IMR-90 (cell line): ENCODE results near the gene DHRSX. TPM values are rescaled to one million over a fixed set of nuclear protein-coding genes. Genes with fewer than 3 reads are reported as not detected.

Experiments
- ATAC-seq: fragments of 200-7000 bp; cut with Tn5 transposase; 2 replicates; pipeline ENCODE4 v1.9.1; 2020; ENCODE audit warnings: low read depth, mild to moderate bottlenecking, moderate library complexity
- BruUV-seq: library from RNA; stranded (reverse); fragments of 400-500 nt; replicated peaks from 2 replicates; lab custom pipeline; 2021; lab: Mats Ljungman, UMichigan
- CTCF ChIA-PET: fragments of 300-600 bp; formaldehyde crosslinking; extraction: SDS; loops from one replicate; lab custom pipeline; 2021; ENCODE audit warnings: antibody characterized with exemption; lab: Yijun Ruan, JAX
- POLR2A ChIA-PET: fragments of 300-600 bp; sonication (Branson Sonifier 250); formaldehyde crosslinking; loops from one replicate; lab custom pipeline; 2022; ENCODE audit warnings: antibody characterized with exemption; ENCODE audit not compliant: unreplicated experiment; lab: Charles Lee
- DNase-seq: peaks from one replicate; pipeline ENCODE4 v3.0.0; 2013
- H2AFZ ChIP-seq: replicated peaks from 2 replicates; pipeline ENCODE3; 2013; ENCODE audit warnings: low read length, mild to moderate bottlenecking; ENCODE audit not compliant: poor library complexity
- H2AK5ac ChIP-seq: 2 replicates; pipeline ENCODE4 v1.6.1; 2013; ENCODE audit warnings: low read depth, low read length, inconsistent platforms
- H2AK9ac ChIP-seq: replicated peaks from 2 replicates; pipeline ENCODE3; 2013; ENCODE audit warnings: mild to moderate bottlenecking, low read depth, low read length, moderate library complexity; ENCODE audit not compliant: poor library complexity
- H2BK120ac ChIP-seq: 2 replicates; pipeline ENCODE4 v1.6.1; 2013; ENCODE audit warnings: low read depth, low read length, inconsistent platforms
- H2BK15ac ChIP-seq: 3 replicates; pipeline ENCODE4 v1.6.1; 2013; ENCODE audit warnings: low read depth, low read length, inconsistent platforms
- H2BK20ac ChIP-seq: 2 replicates; pipeline ENCODE4 v1.6.1; 2013; ENCODE audit warnings: low read depth, mild to moderate bottlenecking, inconsistent platforms, low read length, moderate library complexity
- H2BK5ac ChIP-seq: 2 replicates; pipeline ENCODE4 v1.6.1; 2013; ENCODE audit warnings: mild to moderate bottlenecking, low read depth, low read length, inconsistent platforms; ENCODE audit not compliant: poor library complexity, severe bottlenecking
- H3K14ac ChIP-seq: replicated peaks from 2 replicates; pipeline ENCODE4 v1.6.1; 2013; ENCODE audit warnings: low read depth, low read length, inconsistent platforms
- H3K18ac ChIP-seq: 2 replicates; pipeline ENCODE4 v1.6.1; 2013; ENCODE audit warnings: low read depth, low read length, control low read depth
- H3K23ac ChIP-seq: 2 replicates; pipeline ENCODE4 v1.6.1; 2013; ENCODE audit warnings: low read depth, low read length, inconsistent platforms
- H3K27ac ChIP-seq: 2 replicates; pipeline ENCODE4 v1.5.1; 2013; ENCODE audit warnings: mild to moderate bottlenecking, control low read depth, low read length; ENCODE audit not compliant: insufficient read depth
- H3K27me3 ChIP-seq: 2 replicates; pipeline ENCODE4 v1.6.1; 2013; ENCODE audit warnings: low read length; ENCODE audit not compliant: control insufficient read depth, insufficient read depth
- H3K36me3 ChIP-seq: 2 replicates; pipeline ENCODE4 v1.6.1; 2013; ENCODE audit warnings: low read length, mixed read lengths; ENCODE audit not compliant: control insufficient read depth, insufficient read depth
- H3K4ac ChIP-seq: 2 replicates; pipeline ENCODE4 v1.6.1; 2013; ENCODE audit warnings: low read depth, low read length, inconsistent platforms
- H3K4me1 ChIP-seq: 2 replicates; pipeline ENCODE4 v1.6.1; 2013; ENCODE audit warnings: low read length, mixed read lengths; ENCODE audit not compliant: control insufficient read depth, insufficient read depth
- H3K4me2 ChIP-seq: 2 replicates; pipeline ENCODE4 v1.6.1; 2013; ENCODE audit warnings: low read depth, mild to moderate bottlenecking, control low read depth, low read length, moderate library complexity
- H3K4me3 ChIP-seq: 2 replicates; pipeline ENCODE4 v1.5.1; 2013; ENCODE audit warnings: low read depth, mild to moderate bottlenecking, control low read depth, low read length, moderate library complexity; ENCODE audit not compliant: insufficient read depth
- H3K56ac ChIP-seq: 2 replicates; pipeline ENCODE4 v1.6.1; 2013; ENCODE audit warnings: low read length, inconsistent platforms; ENCODE audit not compliant: insufficient read depth; ENCODE audit errors: extremely low read depth
- H3K79me1 ChIP-seq, 2 experiments: 2 replicates each; pipeline ENCODE4 v1.6.1; 2013; ENCODE audit warnings: low read length in 2 of 2, inconsistent platforms in 1 of 2, low read depth in 1 of 2
- H3K9ac ChIP-seq: 2 replicates; pipeline ENCODE4 v1.6.1; 2013; ENCODE audit warnings: low read depth, low read length, control low read depth
- H3K9me1 ChIP-seq: 2 replicates; pipeline ENCODE4 v1.6.1; 2013; ENCODE audit warnings: low read length, inconsistent platforms; ENCODE audit not compliant: insufficient read depth
- H3K9me3 ChIP-seq: 2 replicates; pipeline ENCODE4 v1.6.1; 2013; ENCODE audit warnings: low read length; ENCODE audit not compliant: control insufficient read depth, insufficient read depth
- H4K20me1 ChIP-seq: 2 replicates; pipeline ENCODE4 v1.6.1; 2013; ENCODE audit warnings: low read length, inconsistent platforms; ENCODE audit not compliant: insufficient read depth
- H4K5ac ChIP-seq: 2 replicates; pipeline ENCODE4 v1.6.1; 2013; ENCODE audit warnings: mild to moderate bottlenecking, low read depth, low read length, control low read depth
- H4K8ac ChIP-seq, 2 experiments: 2 replicates each; pipeline ENCODE4 v1.6.1; 2013; ENCODE audit warnings: low read depth in 2 of 2, low read length in 2 of 2, control low read depth in 1 of 2, inconsistent platforms in 1 of 2
- H4K91ac ChIP-seq: 2 replicates; pipeline ENCODE4 v1.6.1; 2013; ENCODE audit warnings: low read depth, low read length, inconsistent platforms; ENCODE audit not compliant: insufficient read depth
- BHLHE40 ChIP-seq: fragments of 150-350 bp; IDR thresholded peaks from 2 replicates; pipeline ENCODE4 v1.6.1; 2016; ENCODE audit warnings: mild to moderate bottlenecking, low read depth, low read length
- CEBPB ChIP-seq: IDR thresholded peaks from 2 replicates; pipeline ENCODE4 v1.6.1; 2012; ENCODE audit warnings: low read depth, low read length, improper control_type of control experiment
- CHD1 ChIP-seq: IDR thresholded peaks from 2 replicates; pipeline ENCODE4 v1.6.1; 2012; ENCODE audit warnings: low read depth, low read length, improper control_type of control experiment
- MAFK ChIP-seq: IDR thresholded peaks from 2 replicates; pipeline ENCODE4 v1.6.1; 2012; ENCODE audit warnings: low read depth, low read length, improper control_type of control experiment
- MXI1 ChIP-seq: IDR thresholded peaks from 2 replicates; pipeline ENCODE4 v1.6.1; 2012; ENCODE audit warnings: low read depth, mild to moderate bottlenecking, low read length, moderate library complexity, borderline replicate concordance
- POLR2A ChIP-seq: IDR thresholded peaks from 2 replicates; pipeline ENCODE4 v1.6.1; 2012; ENCODE audit warnings: mild to moderate bottlenecking, low read depth, low read length
- RAD21 ChIP-seq: IDR thresholded peaks from 2 replicates; pipeline ENCODE4 v1.6.1; 2012; ENCODE audit warnings: low read length, improper control_type of control experiment
- RCOR1 ChIP-seq: IDR thresholded peaks from 2 replicates; pipeline ENCODE4 v1.6.1; 2012; ENCODE audit warnings: mild to moderate bottlenecking, low read length, improper control_type of control experiment; ENCODE audit not compliant: insufficient replicate concordance
- WGBS, 2 experiments: methylation state at CpG; one replicate each; pipeline versions ENCODE4 v1.1.5 to v1.1.7; 2013; ENCODE audit warnings: missing lambda C conversion rate in 2 of 2; ENCODE audit not compliant: insufficient read length in 1 of 2; ENCODE audit errors: extremely low coverage in 2 of 2; 5-methylcytosine and 5-hydroxymethylcytosine counted together
- dilution Hi-C: fragments of 300-500 bp; cut with HindIII; formaldehyde crosslinking; loops from one replicate; pipeline ENCODE4 v1.14.3; 2018; ENCODE audit warnings: low sequenced_read_pairs; ENCODE audit not compliant: unreplicated experiment
- in situ Hi-C: fragments of 300-500 bp; cut with MboI; formaldehyde crosslinking; loops from 3 replicates; pipeline ENCODE4 v1.14.3; 2019; ENCODE audit warnings: low sequenced_read_pairs, inconsistent platforms, mixed read lengths
- intact Hi-C: fragments of 100-400 bp; cut with micrococcal nuclease; formaldehyde crosslinking; loops from 2 replicates; pipeline ENCODE4 v1.10.0; 2022
- polyA plus RNA-seq, 3 experiments: library from polyadenylated mRNA; depleted of rRNA; stranded (reverse); fragments of >200 nt; gene quantifications; 2 replicates each; pipeline ENCODE4 v1.2.3, GENCODE V29; 2012; ENCODE audit warnings: low replicate concordance in 1 of 3
- total RNA-seq: library from RNA; depleted of rRNA; stranded (reverse); fragments of >200 nt; gene quantifications from 2 replicates; pipeline ENCODE4 v1.2.3, GENCODE V29; 2012
- TF ChIP-seq, protein P1 (sequence below): conservative IDR thresholded peaks from 2 replicates; pipeline ENCODE4 v1.5.1; 2012; ENCODE audit warnings: mild to moderate bottlenecking, low read depth, low read length, improper control_type of control experiment

Gene DHRSX
- total and polyA plus RNA-seq, 2 of the 4 experiments (the other 2 are of a cell fraction): 26.2 to 38.0 TPM

GRCh38 chrX:2301901-2302300 is 198.9 kb downstream of the DHRSX start:
- Histone ChIP-seq H3K9me3 (no peaks in the 10 kb centered on the region), H3K27me3 (no peaks in the 10 kb centered on the region), H3K27ac (no peak overlapping the region), H2BK5ac (no peak overlapping the region), H2BK120ac (no peak overlapping the region), H3K23ac (no peak overlapping the region), H2BK20ac (no peak overlapping the region), H4K5ac (no peak overlapping the region), H2AK9ac (no peak overlapping the region), H2AFZ (no peak overlapping the region), H3K18ac (no peak overlapping the region), H3K4me1 (no peaks in the 10 kb centered on the region), H3K56ac (no peak overlapping the region), H2BK15ac (no peak overlapping the region), H3K9ac (no peak overlapping the region), H3K4ac (no peak overlapping the region), H4K91ac (no peak overlapping the region), H4K8ac (no peak overlapping the region), H3K14ac (no peak overlapping the region), H3K79me1 (no peaks in the 10 kb centered on the region; a peak in 2 of 4 replicates), H3K4me2 (no peak overlapping the region), H3K4me3 (no peak overlapping the region), H3K9me1 (peaks cover 3% of the 10 kb centered on the region; the same call in 1 of the 2 replicates), H4K20me1 (no peaks in the 10 kb centered on the region), H2AK5ac (no peak overlapping the region), H3K36me3 (no peaks in the 10 kb centered on the region)
- ATAC-seq (no peak), DNase-seq (no peak)
- intact Hi-C loops: no loop called here
- POLR2A ChIA-PET: no interaction called here
- no TSS peak for BruUV-seq
- in situ Hi-C loops: no loop called here
- CTCF ChIA-PET: no interaction called here
- WGBS, 2 experiments: no CpG with 5 or more reads among the region's 6 CpGs
- dilution Hi-C loops: no loop called here
- no peak for TF ChIP-seq CHD1
- no peak for TF ChIP-seq RAD21
- TF ChIP-seq MAFK: no peak
- TF ChIP-seq POLR2A: no peak
- no peak for TF ChIP-seq CEBPB
- TF ChIP-seq BHLHE40: no peak
- TF ChIP-seq MXI1: no peak
- TF ChIP-seq, protein P1, sequence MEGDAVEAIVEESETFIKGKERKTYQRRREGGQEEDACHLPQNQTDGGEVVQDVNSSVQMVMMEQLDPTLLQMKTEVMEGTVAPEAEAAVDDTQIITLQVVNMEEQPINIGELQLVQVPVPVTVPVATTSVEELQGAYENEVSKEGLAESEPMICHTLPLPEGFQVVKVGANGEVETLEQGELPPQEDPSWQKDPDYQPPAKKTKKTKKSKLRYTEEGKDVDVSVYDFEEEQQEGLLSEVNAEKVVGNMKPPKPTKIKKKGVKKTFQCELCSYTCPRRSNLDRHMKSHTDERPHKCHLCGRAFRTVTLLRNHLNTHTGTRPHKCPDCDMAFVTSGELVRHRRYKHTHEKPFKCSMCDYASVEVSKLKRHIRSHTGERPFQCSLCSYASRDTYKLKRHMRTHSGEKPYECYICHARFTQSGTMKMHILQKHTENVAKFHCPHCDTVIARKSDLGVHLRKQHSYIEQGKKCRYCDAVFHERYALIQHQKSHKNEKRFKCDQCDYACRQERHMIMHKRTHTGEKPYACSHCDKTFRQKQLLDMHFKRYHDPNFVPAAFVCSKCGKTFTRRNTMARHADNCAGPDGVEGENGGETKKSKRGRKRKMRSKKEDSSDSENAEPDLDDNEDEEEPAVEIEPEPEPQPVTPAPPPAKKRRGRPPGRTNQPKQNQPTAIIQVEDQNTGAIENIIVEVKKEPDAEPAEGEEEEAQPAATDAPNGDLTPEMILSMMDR: no peak
- TF ChIP-seq RCOR1: no peak
